Measurements from ENCODE around the gene ATP2B3.

DNA sequence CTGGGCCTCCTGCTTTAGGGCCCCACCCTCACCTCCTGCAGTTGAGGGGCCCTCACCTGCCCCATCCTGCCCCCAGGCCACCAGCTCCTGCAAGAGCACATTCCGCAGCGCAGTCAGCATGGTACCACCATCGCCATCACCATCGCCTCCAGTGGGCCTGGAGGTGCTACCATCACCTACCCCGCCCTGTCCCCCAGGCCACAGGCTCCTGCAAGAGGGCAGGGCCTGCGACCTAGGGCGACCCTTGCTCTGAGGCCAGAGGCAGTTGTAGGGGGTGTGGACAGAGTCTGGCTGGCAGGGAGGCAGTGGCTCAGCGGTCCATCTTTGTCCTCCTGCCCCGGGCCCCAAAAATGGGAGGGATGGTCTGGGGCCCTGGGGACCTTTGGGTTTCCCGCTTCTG, 43.2 kb upstream of the ATP2B3 start:
- TF ChIP-seq NFYB (IDR thresholded peaks at IDR 0.05; ENCODE audit: insufficient read depth, low read depth, low read length) (no peak), MEF2B (IDR thresholded peaks at IDR 0.05; ENCODE audit: partially characterized antibody, poor library complexity, severe bottlenecking) (no peak), ZNF384 (IDR thresholded peaks at IDR 0.05; ENCODE audit: borderline replicate concordance, low read depth, low read length) (no peak)
- TF ChIP-seq, protein P1, sequence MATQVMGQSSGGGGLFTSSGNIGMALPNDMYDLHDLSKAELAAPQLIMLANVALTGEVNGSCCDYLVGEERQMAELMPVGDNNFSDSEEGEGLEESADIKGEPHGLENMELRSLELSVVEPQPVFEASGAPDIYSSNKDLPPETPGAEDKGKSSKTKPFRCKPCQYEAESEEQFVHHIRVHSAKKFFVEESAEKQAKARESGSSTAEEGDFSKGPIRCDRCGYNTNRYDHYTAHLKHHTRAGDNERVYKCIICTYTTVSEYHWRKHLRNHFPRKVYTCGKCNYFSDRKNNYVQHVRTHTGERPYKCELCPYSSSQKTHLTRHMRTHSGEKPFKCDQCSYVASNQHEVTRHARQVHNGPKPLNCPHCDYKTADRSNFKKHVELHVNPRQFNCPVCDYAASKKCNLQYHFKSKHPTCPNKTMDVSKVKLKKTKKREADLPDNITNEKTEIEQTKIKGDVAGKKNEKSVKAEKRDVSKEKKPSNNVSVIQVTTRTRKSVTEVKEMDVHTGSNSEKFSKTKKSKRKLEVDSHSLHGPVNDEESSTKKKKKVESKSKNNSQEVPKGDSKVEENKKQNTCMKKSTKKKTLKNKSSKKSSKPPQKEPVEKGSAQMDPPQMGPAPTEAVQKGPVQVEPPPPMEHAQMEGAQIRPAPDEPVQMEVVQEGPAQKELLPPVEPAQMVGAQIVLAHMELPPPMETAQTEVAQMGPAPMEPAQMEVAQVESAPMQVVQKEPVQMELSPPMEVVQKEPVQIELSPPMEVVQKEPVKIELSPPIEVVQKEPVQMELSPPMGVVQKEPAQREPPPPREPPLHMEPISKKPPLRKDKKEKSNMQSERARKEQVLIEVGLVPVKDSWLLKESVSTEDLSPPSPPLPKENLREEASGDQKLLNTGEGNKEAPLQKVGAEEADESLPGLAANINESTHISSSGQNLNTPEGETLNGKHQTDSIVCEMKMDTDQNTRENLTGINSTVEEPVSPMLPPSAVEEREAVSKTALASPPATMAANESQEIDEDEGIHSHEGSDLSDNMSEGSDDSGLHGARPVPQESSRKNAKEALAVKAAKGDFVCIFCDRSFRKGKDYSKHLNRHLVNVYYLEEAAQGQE (IDR thresholded peaks at IDR 0.05; ENCODE audit: low read depth, low read length): no peak
- TF ChIP-seq, protein P2, sequence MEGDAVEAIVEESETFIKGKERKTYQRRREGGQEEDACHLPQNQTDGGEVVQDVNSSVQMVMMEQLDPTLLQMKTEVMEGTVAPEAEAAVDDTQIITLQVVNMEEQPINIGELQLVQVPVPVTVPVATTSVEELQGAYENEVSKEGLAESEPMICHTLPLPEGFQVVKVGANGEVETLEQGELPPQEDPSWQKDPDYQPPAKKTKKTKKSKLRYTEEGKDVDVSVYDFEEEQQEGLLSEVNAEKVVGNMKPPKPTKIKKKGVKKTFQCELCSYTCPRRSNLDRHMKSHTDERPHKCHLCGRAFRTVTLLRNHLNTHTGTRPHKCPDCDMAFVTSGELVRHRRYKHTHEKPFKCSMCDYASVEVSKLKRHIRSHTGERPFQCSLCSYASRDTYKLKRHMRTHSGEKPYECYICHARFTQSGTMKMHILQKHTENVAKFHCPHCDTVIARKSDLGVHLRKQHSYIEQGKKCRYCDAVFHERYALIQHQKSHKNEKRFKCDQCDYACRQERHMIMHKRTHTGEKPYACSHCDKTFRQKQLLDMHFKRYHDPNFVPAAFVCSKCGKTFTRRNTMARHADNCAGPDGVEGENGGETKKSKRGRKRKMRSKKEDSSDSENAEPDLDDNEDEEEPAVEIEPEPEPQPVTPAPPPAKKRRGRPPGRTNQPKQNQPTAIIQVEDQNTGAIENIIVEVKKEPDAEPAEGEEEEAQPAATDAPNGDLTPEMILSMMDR (IDR thresholded peaks at IDR 0.05 in 2 of 3, conservative IDR thresholded peaks at IDR 0.05 in 1 of 3; ENCODE audit: control insufficient read depth in 2 of 3, extremely low read depth in 1 of 3, insufficient read depth in 1 of 3, low read depth in 3 of 3, low read length in 3 of 3): no peak

All from GM12878 (cell line).